ENCODE measurements around the gene GGA2. TPM values are rescaled to one million over a fixed set of nuclear protein-coding genes. Genes with fewer than 3 reads are reported as not detected.
"Not testable (repeated sequence)": the region's sequence is repeated elsewhere in the genome, so short reads cannot be mapped to it uniquely, and the experiment has no call there.

Gene GGA2
- total RNA-seq, 3 donors from 2014 or later = 37.9 to 62.6 (median 47.6) TPM

- H3K36me3 ChIP-seq (ENCODE audit: low read depth) = no peaks in the 10 kb centered on the region
- H3K4me1 ChIP-seq (ENCODE audit: low read depth) = peaks cover 25% of the 10 kb centered on the region
- intact Hi-C loops (cut with DNase I, micrococcal nuclease) = no loop called here
- no peak for TF ChIP-seq CTCF (IDR thresholded peaks at IDR 0.05)
- no peak overlapping the region for H3K4me3 ChIP-seq
- DNase-seq (peak in 1 of 3 donors; percentile 47), ATAC-seq (peak; percentile 84)
- H3K9me3 ChIP-seq = no peaks in the 10 kb centered on the region
These were observed 61.9 kb downstream of the GGA2 start for GRCh38 chr16:23448392-23448791.

GRCh38 chr16:23437542-23437941 is 72.8 kb downstream of the GGA2 start:
- DNase-seq; H3K4me3 ChIP-seq; intact Hi-C loops (cut with DNase I, micrococcal nuclease); ATAC-seq; H3K36me3 ChIP-seq (ENCODE audit: low read depth); H3K9me3 ChIP-seq; H3K4me1 ChIP-seq (ENCODE audit: low read depth): not testable (repeated sequence)

- no peak for TF ChIP-seq CTCF (IDR thresholded peaks at IDR 0.05)
- ATAC-seq = no peak
- H3K36me3 ChIP-seq (ENCODE audit: low read depth) = no peaks in the 10 kb centered on the region
- peaks cover 3% of the 10 kb centered on the region for H3K4me1 ChIP-seq (ENCODE audit: low read depth)
- no peak overlapping the region for H3K4me3 ChIP-seq
- no peak for DNase-seq
- H3K9me3 ChIP-seq = no peaks in the 10 kb centered on the region
- intact Hi-C loops (cut with DNase I, micrococcal nuclease) = no loop called here
These were observed 73.3 kb downstream of the GGA2 start for GRCh38 chr16:23436951-23437350.

- H3K4me3 ChIP-seq = no peak overlapping the region
- intact Hi-C loops (cut with DNase I, micrococcal nuclease) = loop anchor here in 1 of 2 donors (2.0 kb wide), 1 partner anchor 253 kb away; the partner anchor contains the start of gene SCNN1G
- ATAC-seq = peak; percentile 61
- H3K9me3 ChIP-seq = no peaks in the 10 kb centered on the region
- peak; percentile 75 for TF ChIP-seq CTCF (IDR thresholded peaks at IDR 0.05)
- H3K36me3 ChIP-seq (ENCODE audit: low read depth) = no peaks in the 10 kb centered on the region
- peak in 2 of 3 donors; percentile 66 to 81 for DNase-seq
- H3K4me1 ChIP-seq (ENCODE audit: low read depth) = peaks cover 3% of the 10 kb centered on the region
These were observed 74.8 kb downstream of the GGA2 start for GRCh38 chr16:23435500-23435899.

GRCh38 chr16:23434380-23434779 is 75.9 kb downstream of the GGA2 start:
- no peak overlapping the region for H3K4me3 ChIP-seq
- no peaks in the 10 kb centered on the region for H3K36me3 ChIP-seq (ENCODE audit: low read depth)
- DNase-seq (peak in 1 of 3 donors; percentile 27), ATAC-seq (peak; percentile 75)
- intact Hi-C loops (cut with DNase I, micrococcal nuclease) = loop anchor here (1.0 to 2.0 kb wide), 2 partner anchors 252 kb away; partner anchors contain the start of gene SCNN1G (in 2 of the 2)
- no peaks in the 10 kb centered on the region for H3K9me3 ChIP-seq
- peaks cover 3% of the 10 kb centered on the region for H3K4me1 ChIP-seq (ENCODE audit: low read depth)
- peak; percentile 84 for TF ChIP-seq CTCF (IDR thresholded peaks at IDR 0.05)

DNA sequence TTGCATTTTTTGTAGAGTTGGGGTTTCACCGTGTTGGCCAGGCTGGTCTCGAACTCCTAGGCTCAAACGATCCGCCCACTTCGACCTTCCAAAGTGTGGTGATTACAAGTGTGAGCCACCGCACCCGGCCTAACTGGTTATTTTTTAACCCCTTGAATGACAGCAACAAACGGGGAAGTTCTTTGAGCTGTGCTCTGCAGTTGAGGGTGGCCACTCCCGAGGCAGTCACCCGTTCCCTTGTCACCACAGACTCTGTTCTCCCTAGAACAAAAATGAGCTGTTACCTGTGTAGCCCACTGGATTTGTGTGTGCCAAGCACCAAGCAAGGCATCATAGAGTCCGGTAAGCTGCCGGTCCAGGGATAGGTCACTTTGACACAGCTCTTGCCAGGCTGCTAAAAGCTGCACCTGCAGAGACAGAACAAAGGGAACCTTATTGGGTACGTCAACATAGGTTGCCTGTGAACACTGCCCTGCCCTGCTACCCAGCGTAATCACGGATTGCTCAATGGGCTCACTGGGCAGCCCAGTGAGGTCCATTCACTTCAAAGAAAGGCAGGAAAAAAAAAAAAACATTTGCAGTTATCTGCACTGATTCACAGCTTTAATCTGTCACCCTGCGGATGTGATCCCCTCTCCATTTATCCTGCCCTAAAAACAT is 76.9 kb downstream of the GGA2 start:
- intact Hi-C loops (cut with DNase I, micrococcal nuclease) = no loop called here
- Histone ChIP-seq H3K4me3 (no peak overlapping the region), H3K4me1 (ENCODE audit: low read depth) (peaks cover 3% of the 10 kb centered on the region), H3K36me3 (ENCODE audit: low read depth) (no peaks in the 10 kb centered on the region), H3K9me3 (no peaks in the 10 kb centered on the region)
- ATAC-seq = peak; percentile 91
- TF ChIP-seq CTCF (IDR thresholded peaks at IDR 0.05) = no peak
- DNase-seq = peak; percentile 44 to 78 (median 63)

All from mucosa of descending colon (tissue), 3 donors.